Activated CD4-positive, alpha-beta T cell treated with anti-CD3 and anti-CD28 coated beads, Interleukin-2, amount 10 ng/mL, durations not matched to agents 24 days and 14 days (primary cell): ENCODE data around the gene MYO9A. TPM values are rescaled to one million over a fixed set of nuclear protein-coding genes. Genes with fewer than 3 reads are reported as not detected.

Source experiments
- DNase-seq: peaks from one replicate; pipeline ENCODE4 v3.0.0; 2022
- H3K27ac Mint-ChIP-seq: one replicate; pipeline ENCODE4 v1.8.0; 2022; ENCODE audit warnings: mild to moderate bottlenecking, mixed read lengths
- H3K27me3 Mint-ChIP-seq: one replicate; pipeline ENCODE4 v1.8.0; 2022; ENCODE audit warnings: mixed read lengths
- H3K36me3 Mint-ChIP-seq: one replicate; pipeline ENCODE4 v1.8.0; 2022; ENCODE audit warnings: low read depth, mild to moderate bottlenecking, mixed read lengths
- H3K4me1 Mint-ChIP-seq: one replicate; pipeline ENCODE4 v1.8.0; 2021; ENCODE audit warnings: mixed read lengths
- H3K4me3 Mint-ChIP-seq: one replicate; pipeline ENCODE4 v1.8.0; 2022; ENCODE audit warnings: mild to moderate bottlenecking, moderate library complexity, mixed read lengths
- H3K9me3 Mint-ChIP-seq: one replicate; pipeline ENCODE4 v1.8.0; 2021; ENCODE audit warnings: mixed read lengths
- intact Hi-C: fragments of 100-400 bp; cut with micrococcal nuclease; formaldehyde crosslinking; loops from one replicate; pipeline ENCODE4 v1.15.1; 2023
- total RNA-seq: library from RNA; stranded (reverse); gene quantifications from 2 replicates; pipeline ENCODE4 v1.2.3, GENCODE V29; 2022

MYO9A gene
- total RNA-seq, 1 donor from 2014 or later: 19.4 TPM

DNA sequence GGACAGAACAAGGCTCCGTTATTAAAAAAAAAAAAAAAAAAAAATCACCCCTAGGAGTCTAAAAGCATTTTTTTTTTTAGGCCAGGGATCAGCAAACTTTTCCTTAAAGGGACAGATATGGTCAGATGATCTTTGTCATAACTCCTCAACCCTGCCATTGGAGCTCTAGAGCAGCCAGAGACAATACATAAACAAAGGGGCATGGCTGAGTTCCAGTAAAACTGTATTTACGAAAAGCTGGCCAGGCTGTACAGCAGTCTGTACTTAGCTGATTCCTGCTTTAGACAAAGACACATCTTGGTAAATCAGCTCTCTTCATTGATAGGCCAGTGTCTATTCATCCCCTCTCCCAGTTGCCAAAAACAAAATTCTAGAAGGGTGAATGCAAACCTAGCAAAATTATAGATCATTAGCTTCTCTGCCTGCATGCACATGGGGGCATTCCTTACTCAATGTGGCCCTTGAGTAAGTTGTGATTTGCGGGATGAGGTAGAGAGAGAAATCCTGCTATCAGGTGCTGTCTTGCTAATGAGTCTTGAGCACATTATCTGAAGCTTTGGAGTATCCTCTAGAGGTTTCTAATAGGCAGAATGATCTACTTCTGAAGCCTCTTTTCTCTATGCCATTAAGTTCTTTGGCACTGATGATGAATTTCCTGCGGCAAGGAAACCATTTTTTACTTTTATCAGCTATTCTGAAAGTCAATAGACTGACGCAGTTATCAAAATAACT lies 35.5 kb upstream of the MYO9A start:
- no peaks in the 10 kb centered on the region for H3K36me3 Mint-ChIP-seq
- no peaks in the 10 kb centered on the region for H3K9me3 Mint-ChIP-seq
- H3K27ac Mint-ChIP-seq: no peak overlapping the region
- peaks cover 6% of the 10 kb centered on the region for H3K4me1 Mint-ChIP-seq
- intact Hi-C loops: no loop called here
- DNase-seq: no peak
- H3K4me3 Mint-ChIP-seq: no peak overlapping the region
- H3K27me3 Mint-ChIP-seq: peaks cover 9% of the 10 kb centered on the region

- intact Hi-C loops: no loop called here
- no peak for DNase-seq
- Mint-ChIP-seq H3K4me3 (no peak overlapping the region), H3K36me3 (no peaks in the 10 kb centered on the region), H3K9me3 (no peaks in the 10 kb centered on the region), H3K27me3 (peaks cover 2% of the 10 kb centered on the region), H3K4me1 (no peaks in the 10 kb centered on the region), H3K27ac (no peak overlapping the region)
Measured at GRCh38 chr15:72147418-72147817, 29.5 kb upstream of the MYO9A start.

- H3K4me1 Mint-ChIP-seq: no peaks in the 10 kb centered on the region
- intact Hi-C loops: no loop called here
- H3K27ac Mint-ChIP-seq: no peak overlapping the region
- peaks cover 2% of the 10 kb centered on the region for H3K27me3 Mint-ChIP-seq
- no peak overlapping the region for H3K4me3 Mint-ChIP-seq
- no peak for DNase-seq
- H3K9me3 Mint-ChIP-seq: no peaks in the 10 kb centered on the region
- H3K36me3 Mint-ChIP-seq: no peaks in the 10 kb centered on the region
Measured at GRCh38 chr15:72146934-72147333, 29.0 kb upstream of the MYO9A start.

DNA sequence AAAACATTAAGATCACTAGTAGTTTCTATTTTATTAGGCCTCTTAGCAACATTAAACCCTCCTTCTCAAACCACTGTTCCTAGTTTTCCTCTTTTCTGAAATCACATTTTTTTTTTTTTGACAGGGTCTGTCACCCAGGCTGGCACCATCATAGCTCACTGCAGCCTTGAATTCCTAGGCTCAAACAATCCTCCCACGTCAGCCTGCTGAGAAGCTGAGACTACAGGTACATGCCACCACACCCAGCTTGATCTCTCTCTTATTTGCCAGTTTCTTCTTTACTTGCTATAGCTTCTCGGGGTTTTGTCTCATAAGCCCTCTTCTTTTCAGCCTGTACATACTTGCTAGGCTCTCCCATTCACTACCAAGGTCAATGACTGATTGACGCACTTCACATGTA lies 28.3 kb upstream of the MYO9A start:
- H3K4me3 Mint-ChIP-seq: no peak overlapping the region
- no peaks in the 10 kb centered on the region for H3K27me3 Mint-ChIP-seq
- H3K9me3 Mint-ChIP-seq: no peaks in the 10 kb centered on the region
- peaks cover 4% of the 10 kb centered on the region for H3K4me1 Mint-ChIP-seq
- no peak for DNase-seq
- no peaks in the 10 kb centered on the region for H3K36me3 Mint-ChIP-seq
- intact Hi-C loops: no loop called here
- no peak overlapping the region for H3K27ac Mint-ChIP-seq

DNA sequence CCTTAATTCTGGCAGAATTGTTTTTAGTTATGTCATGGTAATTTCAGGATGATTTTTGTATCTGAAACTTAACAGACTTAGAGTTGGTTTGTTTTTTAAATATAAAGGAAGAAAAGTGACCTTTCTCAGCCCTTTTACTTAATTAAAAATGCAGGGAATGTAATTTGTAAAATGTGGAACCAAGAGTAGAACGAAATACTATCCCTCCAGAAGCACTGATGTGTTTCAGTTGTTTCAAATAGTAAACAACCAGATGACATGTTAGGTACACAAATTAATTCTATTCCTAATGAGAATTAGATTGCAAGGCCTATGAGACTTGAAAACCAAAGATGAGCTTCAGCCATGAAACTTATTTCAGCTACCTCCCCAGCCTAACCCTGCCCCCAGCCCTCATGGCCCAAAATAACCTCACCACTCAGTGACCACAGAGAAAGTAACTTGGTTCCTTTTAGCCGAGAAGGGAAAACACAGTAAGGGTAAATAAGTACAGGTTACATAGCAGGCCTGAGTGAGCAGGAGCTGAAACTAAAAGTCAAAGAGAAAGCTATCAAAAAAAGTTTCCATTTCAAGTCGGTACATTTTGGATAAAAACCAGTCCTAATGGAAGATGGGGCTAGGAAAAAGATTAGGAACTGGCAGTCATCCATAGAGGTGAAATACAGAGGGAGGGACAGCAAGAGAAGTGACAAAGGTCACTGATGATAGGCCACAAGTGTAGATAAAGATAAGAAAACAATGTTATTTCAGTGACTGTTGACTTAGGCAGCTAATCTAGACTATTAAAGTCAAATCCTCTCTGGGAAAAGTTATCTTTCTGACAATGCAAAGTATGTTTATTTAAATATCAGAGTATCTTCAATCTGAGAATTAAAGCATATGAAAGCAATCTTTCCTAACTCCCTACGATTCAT lies 23.5 kb upstream of the MYO9A start:
- H3K27ac Mint-ChIP-seq: no peak overlapping the region
- intact Hi-C loops: no loop called here

GRCh38 chr15:72140088-72140487 lies 22.1 kb upstream of the MYO9A start:
- no peak for DNase-seq
- peaks cover 4% of the 10 kb centered on the region for H3K4me1 Mint-ChIP-seq
- intact Hi-C loops: no loop called here
- H3K9me3 Mint-ChIP-seq: no peaks in the 10 kb centered on the region
- no peak overlapping the region for H3K27ac Mint-ChIP-seq
- H3K27me3 Mint-ChIP-seq: no peaks in the 10 kb centered on the region
- H3K4me3 Mint-ChIP-seq: no peak overlapping the region
- H3K36me3 Mint-ChIP-seq: no peaks in the 10 kb centered on the region

More for the DNA sequence above, 23.5 kb upstream of the MYO9A start:
- Mint-ChIP-seq H3K4me1 (peaks cover 4% of the 10 kb centered on the region), H3K36me3 (no peaks in the 10 kb centered on the region), H3K4me3 (no peak overlapping the region), H3K9me3 (no peaks in the 10 kb centered on the region), H3K27me3 (no peaks in the 10 kb centered on the region)
- DNase-seq: no peak

- no peak overlapping the region for H3K27ac Mint-ChIP-seq
- intact Hi-C loops: no loop called here
- H3K4me3 Mint-ChIP-seq: no peak overlapping the region
- DNase-seq: no peak
- no peaks in the 10 kb centered on the region for H3K36me3 Mint-ChIP-seq
- no peaks in the 10 kb centered on the region for H3K27me3 Mint-ChIP-seq
- H3K4me1 Mint-ChIP-seq: peaks cover 4% of the 10 kb centered on the region
- H3K9me3 Mint-ChIP-seq: no peaks in the 10 kb centered on the region
Measured at GRCh38 chr15:72139667-72140066, 21.7 kb upstream of the MYO9A start.

GRCh38 chr15:72136170-72137051 lies 18.5 kb upstream of the MYO9A start:
- H3K27ac Mint-ChIP-seq: no peak overlapping the region

GRCh38 chr15:72135719-72136118 lies 17.8 kb upstream of the MYO9A start:
- Mint-ChIP-seq H3K9me3 (no peaks in the 10 kb centered on the region), H3K4me1 (no peaks in the 10 kb centered on the region), H3K36me3 (no peaks in the 10 kb centered on the region), H3K27me3 (no peaks in the 10 kb centered on the region), H3K4me3 (no peak overlapping the region), H3K27ac (no peak overlapping the region)
- DNase-seq: no peak
- intact Hi-C loops: no loop called here

More at GRCh38 chr15:72136170-72137051, 18.5 kb upstream of the MYO9A start:
- intact Hi-C loops: no loop called here
- peaks cover 2% of the 10 kb centered on the region for H3K4me1 Mint-ChIP-seq
- no peaks in the 10 kb centered on the region for H3K36me3 Mint-ChIP-seq
- DNase-seq: no peak
- H3K4me3 Mint-ChIP-seq: no peak overlapping the region
- no peaks in the 10 kb centered on the region for H3K27me3 Mint-ChIP-seq
- no peaks in the 10 kb centered on the region for H3K9me3 Mint-ChIP-seq

GRCh38 chr15:72133211-72133610 lies 15.3 kb upstream of the MYO9A start:
- Mint-ChIP-seq H3K4me3 (no peak overlapping the region), H3K27me3 (peaks cover 2% of the 10 kb centered on the region), H3K27ac (no peak overlapping the region), H3K9me3 (no peaks in the 10 kb centered on the region), H3K36me3 (no peaks in the 10 kb centered on the region), H3K4me1 (no peaks in the 10 kb centered on the region)
- no peak for DNase-seq
- intact Hi-C loops: no loop called here

DNA sequence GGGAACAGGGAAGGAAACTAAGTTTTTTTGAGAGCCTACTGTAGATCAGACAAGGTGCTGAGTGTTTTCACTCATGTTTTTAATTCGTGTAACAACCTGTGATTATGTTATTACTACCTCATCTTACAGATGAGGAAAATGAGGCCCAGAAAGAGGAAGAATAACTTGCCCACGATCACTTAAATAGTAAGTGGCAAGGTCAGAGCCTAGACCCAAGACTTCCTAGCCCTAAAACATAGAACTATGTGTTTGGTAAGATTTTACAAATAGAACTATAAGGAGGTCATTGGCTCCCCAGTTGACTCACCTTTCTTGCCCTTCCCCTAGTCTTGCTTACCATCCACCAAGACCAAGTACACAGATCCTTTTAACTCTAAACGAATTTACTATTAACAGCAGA lies 14.0 kb upstream of the MYO9A start:
- H3K4me1 Mint-ChIP-seq: no peaks in the 10 kb centered on the region
- no peak overlapping the region for H3K27ac Mint-ChIP-seq
- no peak for DNase-seq
- H3K36me3 Mint-ChIP-seq: no peaks in the 10 kb centered on the region
- no peak overlapping the region for H3K4me3 Mint-ChIP-seq
- intact Hi-C loops: no loop called here
- no peaks in the 10 kb centered on the region for H3K9me3 Mint-ChIP-seq
- peaks cover 2% of the 10 kb centered on the region for H3K27me3 Mint-ChIP-seq

DNA sequence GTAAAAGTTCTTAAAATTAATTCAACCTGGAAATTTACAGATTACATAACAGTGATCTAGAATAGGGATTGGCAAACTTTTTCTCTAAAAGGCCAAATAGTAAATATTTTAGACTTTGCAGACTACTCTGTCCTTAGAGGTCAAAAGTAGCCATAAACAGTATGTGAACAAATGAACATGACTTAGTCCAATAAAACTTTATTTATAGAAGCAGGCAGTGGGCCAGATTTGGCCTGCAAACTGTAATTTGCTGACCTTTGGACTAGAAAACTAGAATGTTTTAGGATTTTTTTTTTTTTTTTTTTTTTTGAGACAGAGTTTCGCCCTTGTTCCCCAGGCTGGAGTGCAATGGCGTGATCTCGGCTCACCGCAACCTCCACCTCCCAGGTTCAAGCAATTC lies 12.3 kb upstream of the MYO9A start:
- no peaks in the 10 kb centered on the region for H3K9me3 Mint-ChIP-seq
- no peaks in the 10 kb centered on the region for H3K4me1 Mint-ChIP-seq
- intact Hi-C loops: no loop called here
- no peaks in the 10 kb centered on the region for H3K36me3 Mint-ChIP-seq
- no peak overlapping the region for H3K27ac Mint-ChIP-seq
- H3K27me3 Mint-ChIP-seq: peaks cover 2% of the 10 kb centered on the region
- no peak for DNase-seq
- H3K4me3 Mint-ChIP-seq: no peak overlapping the region

DNA sequence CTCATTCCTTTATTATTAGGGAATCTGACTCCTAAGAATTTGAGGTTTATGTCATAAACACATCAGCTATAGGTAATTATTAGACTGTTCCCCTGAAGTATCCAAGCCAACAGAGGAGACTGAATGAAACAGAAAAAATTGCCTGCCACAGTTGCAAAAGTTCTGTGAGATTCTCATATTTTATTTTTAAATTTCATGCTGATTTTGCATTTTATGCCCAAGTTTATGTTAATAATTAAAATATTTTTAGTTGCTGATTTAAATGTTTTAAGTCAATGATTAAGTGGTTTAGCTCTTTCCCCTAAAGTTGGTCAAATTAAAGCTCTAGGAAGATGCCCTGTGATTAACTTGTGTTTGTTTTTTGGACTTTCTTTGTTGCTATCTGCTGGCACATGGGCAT lies 10.4 kb upstream of the MYO9A start:
- intact Hi-C loops: no loop called here
- Mint-ChIP-seq H3K4me3 (no peak overlapping the region), H3K27ac (no peak overlapping the region), H3K27me3 (peaks cover 2% of the 10 kb centered on the region), H3K9me3 (no peaks in the 10 kb centered on the region), H3K4me1 (no peaks in the 10 kb centered on the region), H3K36me3 (no peaks in the 10 kb centered on the region)
- DNase-seq: no peak
